DMS79 (cell line): Measurements from ENCODE around the gene ZNF684.
"Not testable (repeated sequence)": the region's sequence is repeated elsewhere in the genome, so short reads cannot be mapped to it uniquely, and the experiment has no call there.

Experiments used
- DNase-seq: peaks from one replicate; lab custom pipeline; 2025; lab: John Stamatoyannopoulos, UW

Gene ZNF684

DNA sequence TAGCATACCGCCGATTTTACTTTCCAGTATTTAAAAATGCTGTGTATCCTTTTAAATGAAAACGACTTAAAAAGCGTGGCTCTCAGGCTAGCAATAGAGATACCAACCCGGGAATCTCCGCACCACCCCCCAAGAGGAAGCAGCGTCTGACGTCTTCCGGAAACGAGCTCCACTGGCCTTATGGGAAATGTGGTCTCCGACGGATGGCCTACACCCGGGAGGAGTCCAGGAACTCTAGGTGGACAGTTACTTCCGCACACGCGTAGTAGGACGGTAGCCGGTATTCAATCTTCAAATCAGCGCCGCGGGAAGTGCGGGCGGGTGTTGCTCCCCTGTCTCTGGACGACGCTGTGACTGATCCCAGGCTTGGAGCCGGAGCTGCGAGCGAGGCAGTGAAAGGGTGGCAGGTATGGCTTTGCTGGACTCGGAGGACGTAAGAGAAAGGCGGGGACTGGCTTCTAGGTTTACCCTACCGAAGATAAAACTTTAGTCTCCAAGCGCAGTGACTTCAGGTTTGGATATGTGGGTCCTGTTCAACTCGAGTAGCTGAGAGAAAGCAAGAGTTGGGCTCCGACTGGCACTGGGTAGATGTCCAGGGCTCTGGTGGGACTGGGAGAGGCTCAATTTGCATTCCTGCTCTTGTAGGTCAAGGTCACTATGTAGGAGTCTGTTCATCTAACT lies at the start of gene ZNF684:
Gene ZNF684 (plus strand): TSS at position 257 of the 681 bp plus-strand sequence. CDS start 1,530 bp downstream, outside the sequence.
- peak; percentile 91 for DNase-seq

DNA sequence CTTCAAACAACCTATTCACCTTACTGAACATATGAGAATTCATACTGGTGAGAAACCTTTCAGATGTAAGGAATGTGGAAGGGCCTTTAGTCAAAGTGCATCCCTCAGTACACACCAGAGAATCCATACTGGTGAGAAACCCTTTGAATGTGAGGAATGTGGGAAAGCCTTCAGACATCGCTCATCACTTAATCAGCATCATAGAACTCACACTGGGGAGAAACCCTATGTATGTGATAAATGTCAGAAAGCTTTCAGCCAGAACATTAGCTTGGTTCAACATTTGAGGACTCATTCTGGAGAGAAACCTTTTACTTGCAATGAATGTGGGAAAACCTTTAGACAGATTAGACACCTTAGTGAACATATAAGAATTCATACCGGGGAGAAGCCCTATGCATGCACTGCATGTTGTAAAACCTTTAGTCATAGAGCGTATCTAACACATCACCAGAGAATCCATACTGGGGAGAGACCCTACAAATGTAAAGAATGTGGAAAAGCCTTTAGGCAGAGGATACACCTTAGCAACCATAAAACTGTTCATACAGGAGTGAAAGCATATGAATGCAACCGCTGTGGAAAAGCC lies 36.0 kb upstream of the ZNF684 start:
- DNase-seq: no peak

DNA sequence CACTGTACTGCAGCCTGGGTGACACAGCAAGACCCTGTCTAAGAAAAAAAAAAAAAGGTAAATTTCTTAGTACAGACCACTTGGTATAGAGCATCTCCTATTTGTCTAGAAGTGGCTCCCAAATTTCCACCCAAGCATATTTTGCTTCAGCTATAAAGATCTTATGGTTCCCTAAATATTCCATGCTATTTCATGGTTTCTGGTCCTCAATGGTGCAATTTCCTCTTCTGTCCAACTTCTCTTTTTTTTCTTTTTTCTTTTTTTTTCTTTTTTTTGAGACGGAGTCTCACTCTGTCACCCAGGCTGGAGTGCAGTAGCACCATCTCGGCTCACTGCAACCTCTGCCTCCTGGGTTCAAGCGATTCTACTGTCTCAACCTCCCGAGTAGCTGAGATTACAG lies 28.8 kb upstream of the ZNF684 start:
- not testable (repeated sequence) for DNase-seq

DNA sequence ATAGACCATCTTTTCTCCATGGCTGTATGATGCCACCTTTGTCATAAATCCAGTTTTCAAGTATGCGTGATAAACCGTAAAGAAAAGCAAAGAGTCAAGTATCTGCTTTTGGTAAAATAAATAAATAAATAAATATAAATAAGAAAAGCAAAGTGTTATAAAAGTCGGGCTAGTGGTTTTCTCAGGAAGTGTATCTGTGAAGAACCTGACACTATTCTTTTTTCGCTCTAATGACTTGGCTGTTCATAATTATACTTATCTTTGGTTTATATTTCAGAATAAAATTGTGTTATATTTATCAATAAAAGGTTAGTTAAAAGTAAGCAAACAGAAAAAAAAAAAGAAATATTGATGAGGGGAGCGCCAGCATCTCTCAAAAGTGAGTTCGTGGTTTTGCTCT lies 23.5 kb upstream of the ZNF684 start:
- DNase-seq: no peak

DNA sequence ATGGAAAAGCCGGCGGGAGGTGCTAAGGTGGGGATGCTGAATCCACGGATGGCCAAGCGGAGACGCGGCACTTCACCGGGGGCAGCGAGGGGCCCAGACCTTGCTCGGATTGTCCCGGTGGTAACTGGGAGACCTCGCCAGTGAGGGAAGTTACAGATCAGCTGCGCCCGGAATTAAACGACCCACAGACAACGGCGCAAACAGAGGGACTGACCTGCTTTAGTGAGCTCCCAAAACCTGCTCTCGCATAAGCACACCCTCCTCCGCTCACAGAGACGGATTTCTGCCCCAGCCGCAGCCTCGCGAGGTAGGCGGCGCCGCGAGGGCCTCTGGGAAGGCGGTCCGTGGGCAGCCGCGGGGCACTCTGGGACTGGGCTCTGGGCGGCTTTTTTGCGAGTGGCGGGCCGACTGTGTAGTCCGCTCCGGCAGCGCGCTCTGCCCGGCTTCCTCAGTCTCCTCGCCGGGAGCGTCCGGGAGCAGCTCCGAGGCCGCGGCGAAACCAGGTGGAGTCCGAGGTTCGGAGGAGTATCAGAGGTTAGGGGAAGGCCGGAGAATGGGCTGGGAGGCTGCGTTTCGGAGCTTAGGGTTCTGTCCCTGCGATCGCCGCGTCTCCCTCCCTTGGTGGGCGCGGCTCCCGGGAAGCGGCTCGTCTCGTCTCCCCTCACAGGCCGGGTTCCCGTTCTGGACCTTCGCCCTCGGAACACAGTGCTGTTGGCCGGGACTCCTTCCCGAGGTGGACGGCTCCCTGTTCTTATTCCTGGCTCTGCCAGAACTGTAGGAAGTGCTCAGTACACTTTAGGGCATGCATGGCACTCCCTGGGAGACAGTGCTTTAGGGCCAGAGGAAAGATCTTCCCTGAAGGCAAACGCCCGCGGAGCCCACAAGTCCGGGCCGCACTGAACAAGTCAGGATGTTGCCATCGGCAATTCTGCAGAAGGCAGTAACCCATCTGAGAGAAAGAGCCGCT lies 22.8 kb upstream of the ZNF684 start, which contains the start of gene EXO5:
Gene EXO5 (plus strand): TSS at position 393 of the 967 bp plus-strand sequence. CDS start 5,778 bp downstream, outside the sequence.
- peak; percentile 47 for DNase-seq

DNA sequence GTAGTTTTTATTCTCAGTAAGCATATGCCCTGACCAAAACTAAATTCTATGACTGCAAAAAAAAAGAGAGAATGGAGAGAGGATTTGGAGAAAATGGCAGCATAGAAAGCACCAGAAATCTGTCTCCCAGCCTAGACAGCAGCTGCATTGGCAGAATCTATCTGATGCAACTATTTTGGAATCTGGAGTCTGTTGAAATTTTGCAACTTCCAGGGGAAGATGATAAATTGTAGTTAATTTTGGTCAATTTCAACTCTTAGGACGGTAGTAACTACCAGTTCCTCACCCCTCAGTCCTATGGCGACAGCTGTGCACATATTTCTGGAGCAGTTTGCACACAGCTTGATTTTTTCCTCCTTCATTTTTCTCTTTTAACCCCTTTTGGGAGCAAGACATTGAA lies 11.9 kb upstream of the ZNF684 start:
- no peak for DNase-seq

DNA sequence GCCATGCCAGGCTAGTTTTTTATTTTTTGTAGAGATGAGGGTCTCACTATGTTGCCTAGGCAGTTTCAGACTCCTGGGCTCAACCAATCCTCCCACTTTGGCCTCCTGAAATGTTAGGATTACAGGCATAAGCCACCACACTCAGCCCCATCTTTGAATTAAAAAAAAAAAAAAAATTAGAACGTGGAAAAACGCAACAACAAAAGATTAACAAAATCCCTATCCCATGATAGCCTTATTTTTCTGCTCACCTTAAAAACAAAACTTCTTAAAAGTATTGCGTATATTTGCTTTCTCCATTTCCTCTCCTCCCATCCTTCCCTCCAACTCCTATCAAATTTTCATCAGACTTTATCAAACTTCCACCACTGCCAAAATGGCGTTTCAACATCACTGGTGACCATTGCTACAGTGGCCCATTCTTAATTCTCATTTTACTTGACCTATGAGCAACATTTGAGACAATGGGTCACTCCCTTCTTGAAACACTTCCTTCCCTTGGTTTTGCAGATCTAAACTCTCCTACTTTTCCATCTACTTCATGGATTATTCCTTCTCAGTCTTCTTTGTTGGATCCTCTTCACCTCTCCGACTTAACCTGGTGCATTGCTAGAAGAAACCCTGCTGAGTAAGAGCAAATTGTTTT lies 579 bp upstream of the ZNF684 start:
- no peak for DNase-seq

DNA sequence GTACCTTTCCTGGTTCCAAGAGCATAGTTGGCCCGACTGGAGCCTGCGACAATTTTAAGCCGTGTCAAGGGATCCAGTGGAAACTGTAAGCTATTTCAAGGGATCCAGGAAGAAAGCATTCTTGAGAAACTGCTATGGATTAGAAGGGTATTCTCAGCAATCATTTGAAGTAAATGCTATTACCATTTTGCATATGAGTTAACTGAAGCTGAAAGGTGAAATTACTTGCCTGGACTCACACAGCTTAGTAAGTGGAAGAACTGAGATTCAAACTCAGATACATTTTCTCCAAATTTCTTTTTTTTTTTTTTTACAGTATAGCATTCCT lies 589 bp downstream of the ZNF684 start:
- no peak for DNase-seq

DNA sequence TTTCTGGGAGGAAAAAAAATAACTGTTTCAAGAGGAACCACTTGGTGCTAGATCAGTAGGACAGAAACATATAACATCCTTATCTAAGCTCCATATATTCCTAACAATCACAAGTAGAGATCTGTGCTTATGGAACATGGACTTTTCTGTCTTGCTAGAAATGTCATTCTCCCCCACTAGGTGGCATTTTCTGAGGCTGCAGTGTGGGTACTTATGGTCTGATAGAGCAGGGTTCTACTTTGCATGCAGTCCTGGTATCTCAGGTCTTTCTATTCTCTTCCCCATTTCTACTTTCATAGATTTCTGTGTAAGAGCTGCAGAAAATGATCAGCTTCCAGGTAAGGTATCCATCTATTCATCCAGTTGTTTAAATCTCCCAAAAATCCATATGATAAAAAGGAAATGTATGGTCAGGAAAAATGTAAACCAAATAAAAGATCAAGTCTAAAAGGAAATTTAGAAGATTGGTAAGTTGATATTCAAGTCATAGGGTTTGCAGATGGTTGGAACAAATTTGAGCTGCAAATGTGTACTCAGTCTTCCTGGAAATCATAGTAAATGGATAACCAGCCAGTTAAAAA lies 1.5 kb downstream of the ZNF684 start:
- DNase-seq: peak; percentile 1

DNA sequence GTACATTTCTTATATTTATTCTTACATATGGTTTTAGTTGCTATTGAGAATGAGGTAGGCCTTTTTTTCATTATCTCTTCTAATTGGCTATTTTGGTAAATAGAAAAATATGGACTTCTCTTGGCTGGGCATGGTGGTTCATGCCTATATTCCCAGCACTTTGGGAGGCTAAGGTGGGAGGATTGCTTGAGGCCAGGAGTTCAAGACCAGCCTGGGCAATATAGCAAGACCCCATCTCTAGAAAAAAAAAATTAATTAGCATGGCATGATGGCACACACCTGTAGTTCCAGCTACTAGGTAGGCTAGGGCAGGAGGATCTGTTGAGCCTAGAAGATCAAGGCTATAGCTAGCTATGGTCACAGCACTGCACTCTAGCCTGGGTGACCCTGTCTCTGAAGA lies 3.2 kb downstream of the ZNF684 start:
- no peak for DNase-seq

DNA sequence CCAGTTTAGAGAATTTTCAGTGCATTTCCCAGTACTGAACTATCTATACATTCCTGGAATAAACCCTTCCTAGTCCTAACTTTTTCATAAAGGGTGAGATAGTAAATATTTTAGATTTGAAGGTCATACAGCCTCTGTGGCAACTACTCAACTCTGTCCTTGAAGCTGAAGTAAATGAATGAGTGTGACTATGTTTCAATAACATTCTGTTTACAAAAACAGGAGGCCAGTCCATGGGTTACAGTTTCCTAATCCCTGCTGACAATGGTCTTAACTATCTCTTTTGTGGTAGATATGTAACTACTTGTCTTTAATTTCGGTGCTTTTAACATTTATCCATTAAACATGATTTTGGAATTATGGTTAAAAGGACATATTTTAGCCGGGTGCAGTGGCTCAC lies 4.3 kb downstream of the ZNF684 start:
- DNase-seq: no peak

DNA sequence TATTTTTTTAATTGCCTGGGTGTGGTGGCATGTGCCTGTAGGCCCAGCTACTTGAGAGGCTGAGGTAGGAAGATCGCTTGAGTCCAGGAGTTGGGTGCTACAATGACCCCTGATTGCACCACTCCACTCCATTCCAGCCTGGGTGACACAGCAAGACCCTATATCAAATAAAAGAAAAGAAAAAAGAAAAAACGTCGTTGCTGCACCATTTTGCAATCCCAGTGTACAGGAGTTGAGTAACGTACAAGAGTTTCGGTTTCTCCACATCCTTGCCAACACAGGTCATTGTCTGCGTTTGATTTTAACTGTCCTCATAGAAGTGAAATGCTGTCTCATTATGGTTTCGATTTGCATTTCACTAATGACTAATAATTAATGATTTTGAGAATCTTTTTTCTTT lies 7.9 kb downstream of the ZNF684 start:
- no peak for DNase-seq

DNA sequence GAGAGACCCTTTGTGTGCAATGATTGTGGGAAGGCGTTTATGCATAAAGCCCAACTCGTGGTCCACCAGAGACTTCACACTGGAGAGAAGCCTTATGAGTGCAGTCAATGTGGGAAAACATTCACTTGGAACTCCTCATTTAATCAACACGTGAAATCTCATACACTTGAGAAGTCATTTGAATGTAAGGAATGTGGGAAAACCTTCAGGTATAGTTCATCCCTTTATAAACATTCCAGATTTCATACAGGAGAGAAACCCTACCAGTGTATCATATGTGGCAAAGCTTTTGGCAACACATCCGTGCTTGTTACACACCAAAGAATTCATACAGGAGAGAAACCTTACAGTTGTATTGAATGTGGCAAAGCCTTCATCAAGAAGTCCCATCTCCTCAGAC lies 15.5 kb downstream of the ZNF684 start:
- no peak for DNase-seq

DNA sequence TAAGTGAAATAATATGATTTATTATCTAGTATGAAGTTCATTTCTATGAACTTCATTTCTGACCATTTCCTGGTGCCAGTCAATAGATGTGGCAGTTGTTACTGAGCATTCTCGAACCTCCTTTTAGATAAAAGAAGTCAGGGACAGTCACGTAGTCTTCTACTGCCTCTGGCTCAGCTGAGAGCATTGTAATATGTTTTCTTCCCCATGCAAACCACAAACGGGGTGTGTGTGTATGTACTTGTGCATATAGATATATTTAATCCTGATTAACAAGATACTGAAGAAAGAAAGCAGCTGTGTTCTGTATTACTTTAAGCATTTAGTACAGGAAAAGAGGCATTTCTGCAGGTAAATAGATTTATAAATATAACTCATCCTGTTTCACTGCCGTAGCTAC lies 21.6 kb downstream of the ZNF684 start:
- DNase-seq: no peak

DNA sequence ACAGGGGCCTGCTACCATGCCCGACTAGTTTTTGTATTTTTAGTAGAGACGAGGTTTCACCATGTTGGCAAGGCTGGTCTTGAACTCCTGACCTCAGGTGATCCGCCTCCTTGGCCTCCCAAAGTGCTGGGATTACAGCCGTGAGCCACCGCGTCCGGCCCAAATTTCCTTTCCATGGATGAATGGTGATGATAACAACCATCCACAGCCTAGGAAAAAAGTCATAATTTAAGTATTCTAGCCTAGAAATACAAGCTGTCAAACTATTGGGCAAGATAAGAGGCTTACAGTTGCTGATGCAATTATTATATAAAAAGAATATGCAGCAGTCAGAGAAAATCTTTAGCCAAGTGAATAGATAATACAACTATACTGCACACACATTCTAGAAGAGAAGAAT lies 23.4 kb downstream of the ZNF684 start:
- DNase-seq: not testable (repeated sequence)

DNA sequence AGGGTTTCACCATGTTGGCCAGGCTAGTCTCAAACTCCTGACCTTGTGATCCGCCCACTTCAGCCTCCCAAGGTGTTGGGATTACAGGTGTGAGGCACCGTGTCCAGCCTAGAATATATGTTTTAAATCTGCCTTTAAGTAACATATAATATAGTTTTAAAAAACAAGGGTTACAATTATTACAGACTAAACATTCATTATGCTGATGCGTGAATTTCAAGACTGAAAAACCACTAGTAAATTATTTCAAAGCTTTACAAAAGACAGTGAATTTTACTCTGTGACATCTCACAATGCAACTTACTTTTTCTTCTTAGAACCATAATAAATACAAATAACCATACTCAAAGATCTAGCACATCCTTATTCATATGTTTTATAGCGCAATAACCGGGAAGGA lies 24.7 kb downstream of the ZNF684 start:
- no peak for DNase-seq

DNA sequence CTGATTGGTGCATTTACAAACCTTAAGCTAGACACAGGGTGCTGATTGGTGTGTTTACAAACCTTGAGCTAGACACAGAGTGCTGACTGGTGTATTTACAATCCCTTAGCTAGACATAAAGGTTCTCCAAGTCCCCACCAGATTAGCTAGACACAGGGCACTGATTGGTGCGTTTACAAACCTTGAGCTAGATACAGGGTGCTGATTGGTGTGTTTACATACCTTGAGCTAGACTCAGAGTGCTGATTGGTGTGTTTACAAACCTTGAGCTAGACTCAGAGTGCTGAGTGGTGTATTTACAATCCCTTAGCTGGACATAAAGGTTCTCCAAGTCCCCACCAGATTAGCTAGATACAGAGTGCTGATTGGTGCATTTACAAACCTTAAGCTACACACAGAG lies 26.8 kb downstream of the ZNF684 start:
- not testable (repeated sequence) for DNase-seq

DNA sequence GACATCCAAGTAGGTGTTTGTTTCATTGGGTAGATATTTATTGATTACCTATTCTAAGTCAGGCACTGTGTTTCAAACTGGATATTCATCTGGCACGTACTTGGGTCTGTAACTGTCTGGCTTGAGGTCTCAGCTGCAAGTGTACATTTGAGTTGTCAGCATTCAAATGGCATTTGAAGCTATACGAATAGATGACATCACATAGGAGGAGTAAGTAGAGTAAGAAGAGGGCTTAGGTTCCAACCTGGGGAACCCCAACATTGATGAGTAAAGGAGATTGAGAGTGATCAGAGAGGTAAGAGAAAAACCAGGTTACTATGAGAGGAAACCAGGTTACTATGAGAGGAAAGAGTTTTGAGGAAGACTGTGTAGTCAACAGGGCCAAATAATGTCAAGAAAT lies 30.7 kb downstream of the ZNF684 start:
- no peak for DNase-seq

DNA sequence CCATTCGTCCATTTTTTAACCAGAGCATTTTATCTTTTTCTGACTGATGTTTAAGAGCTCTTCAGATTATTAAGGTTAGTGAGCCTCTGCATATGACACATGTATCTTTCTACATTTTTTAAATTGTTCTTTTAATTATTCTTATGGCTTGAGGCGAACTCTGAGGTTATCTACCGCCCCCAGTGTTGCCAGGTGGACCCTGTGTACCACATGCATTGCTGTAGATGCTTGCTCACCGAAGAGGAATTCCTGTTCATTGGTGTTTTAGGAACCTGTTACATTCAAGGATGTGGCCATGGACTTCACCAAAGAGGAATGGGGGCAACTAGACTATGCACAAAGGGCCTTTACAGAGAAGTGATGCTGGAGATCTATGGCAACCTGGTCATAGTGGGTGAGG lies 31.8 kb downstream of the ZNF684 start:
- DNase-seq: no peak

DNA sequence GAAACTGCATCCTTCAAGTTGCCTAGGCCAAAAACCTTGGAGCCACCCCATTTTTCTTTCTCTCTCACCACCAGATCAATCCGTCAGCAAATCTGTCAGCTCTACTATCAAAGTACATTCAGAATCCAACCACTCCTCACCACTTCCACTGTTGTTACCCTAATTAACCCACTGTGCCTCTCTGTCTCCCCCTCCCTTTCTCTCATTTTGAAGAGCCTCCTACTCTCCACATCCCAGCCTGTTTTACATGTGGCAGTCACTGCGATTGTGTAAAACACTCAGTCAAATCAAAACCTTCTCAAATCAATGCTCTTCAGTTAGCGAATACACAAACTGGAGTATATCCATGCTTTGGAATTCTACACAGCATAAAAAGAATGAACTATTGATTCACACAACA lies 33.1 kb downstream of the ZNF684 start:
- DNase-seq: no peak

DNA sequence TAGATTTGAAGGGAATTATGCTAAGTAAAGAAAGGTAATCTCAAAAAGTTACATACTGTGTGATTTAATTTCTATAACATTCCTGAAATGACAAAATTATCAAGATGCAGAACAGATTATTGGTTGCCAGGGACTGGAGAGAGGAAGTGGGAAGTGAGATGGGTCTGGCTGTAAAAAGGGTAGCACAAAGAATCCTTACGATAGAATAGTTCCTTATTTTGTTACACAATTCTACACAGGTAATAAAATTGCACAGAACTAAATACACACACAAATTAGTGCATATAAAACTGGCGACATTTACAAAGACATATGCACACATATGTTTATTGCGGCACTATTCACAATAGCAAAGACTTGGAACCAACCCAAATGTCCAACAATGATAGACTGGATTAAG lies 33.5 kb downstream of the ZNF684 start:
- no peak for DNase-seq

DNA sequence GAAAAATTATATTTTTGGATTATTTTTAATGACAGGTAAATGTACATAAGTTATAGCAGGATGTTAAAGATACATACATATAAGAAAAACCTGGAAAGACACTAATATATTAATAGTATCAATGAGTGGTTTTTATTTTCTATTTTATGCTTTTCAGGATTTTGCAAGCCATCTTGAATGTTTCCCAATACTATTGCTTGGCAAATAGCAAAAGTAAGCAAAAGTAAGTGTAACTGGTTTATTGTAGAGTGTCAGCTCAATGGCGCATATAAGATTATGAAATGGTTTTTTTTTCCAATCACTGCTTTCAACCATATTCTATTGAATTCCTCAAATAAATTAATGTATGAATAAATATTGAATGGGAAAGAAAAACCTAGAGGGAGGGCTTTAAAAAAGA lies 36.4 kb downstream of the ZNF684 start:
- DNase-seq: no peak
